ENCODE measurements around the gene TMEM164.

DNA sequence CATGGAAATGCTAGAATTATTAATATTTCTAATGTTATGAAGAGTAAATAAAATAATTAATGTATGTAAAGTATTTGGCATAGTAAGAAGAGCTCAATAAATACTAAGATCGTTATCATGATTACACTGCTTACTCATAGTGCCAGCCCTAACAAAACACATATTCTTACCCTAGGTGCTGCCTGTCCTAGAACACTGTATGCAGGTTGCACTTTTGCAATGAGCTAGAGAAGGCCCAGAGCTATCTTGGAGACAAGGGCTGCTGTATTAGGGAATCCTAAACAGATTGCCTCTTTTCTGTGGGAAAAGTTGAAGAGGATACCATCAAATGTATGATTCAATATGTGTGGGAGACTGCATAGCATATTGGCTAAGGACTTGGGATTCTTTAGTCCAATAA lies 48.0 kb upstream of the TMEM164 start:
- no peak for TF ChIP-seq POLR2AphosphoS5 (IDR thresholded peaks at IDR 0.05; ENCODE audit: low read depth, low read length)
- TF ChIP-seq, protein P1, sequence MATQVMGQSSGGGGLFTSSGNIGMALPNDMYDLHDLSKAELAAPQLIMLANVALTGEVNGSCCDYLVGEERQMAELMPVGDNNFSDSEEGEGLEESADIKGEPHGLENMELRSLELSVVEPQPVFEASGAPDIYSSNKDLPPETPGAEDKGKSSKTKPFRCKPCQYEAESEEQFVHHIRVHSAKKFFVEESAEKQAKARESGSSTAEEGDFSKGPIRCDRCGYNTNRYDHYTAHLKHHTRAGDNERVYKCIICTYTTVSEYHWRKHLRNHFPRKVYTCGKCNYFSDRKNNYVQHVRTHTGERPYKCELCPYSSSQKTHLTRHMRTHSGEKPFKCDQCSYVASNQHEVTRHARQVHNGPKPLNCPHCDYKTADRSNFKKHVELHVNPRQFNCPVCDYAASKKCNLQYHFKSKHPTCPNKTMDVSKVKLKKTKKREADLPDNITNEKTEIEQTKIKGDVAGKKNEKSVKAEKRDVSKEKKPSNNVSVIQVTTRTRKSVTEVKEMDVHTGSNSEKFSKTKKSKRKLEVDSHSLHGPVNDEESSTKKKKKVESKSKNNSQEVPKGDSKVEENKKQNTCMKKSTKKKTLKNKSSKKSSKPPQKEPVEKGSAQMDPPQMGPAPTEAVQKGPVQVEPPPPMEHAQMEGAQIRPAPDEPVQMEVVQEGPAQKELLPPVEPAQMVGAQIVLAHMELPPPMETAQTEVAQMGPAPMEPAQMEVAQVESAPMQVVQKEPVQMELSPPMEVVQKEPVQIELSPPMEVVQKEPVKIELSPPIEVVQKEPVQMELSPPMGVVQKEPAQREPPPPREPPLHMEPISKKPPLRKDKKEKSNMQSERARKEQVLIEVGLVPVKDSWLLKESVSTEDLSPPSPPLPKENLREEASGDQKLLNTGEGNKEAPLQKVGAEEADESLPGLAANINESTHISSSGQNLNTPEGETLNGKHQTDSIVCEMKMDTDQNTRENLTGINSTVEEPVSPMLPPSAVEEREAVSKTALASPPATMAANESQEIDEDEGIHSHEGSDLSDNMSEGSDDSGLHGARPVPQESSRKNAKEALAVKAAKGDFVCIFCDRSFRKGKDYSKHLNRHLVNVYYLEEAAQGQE (IDR thresholded peaks at IDR 0.05; ENCODE audit: insufficient read depth in 1 of 2, low read depth in 2 of 2, low read length in 2 of 2): no peak

Measured in PFSK-1 (cell line).